IPS-18c (cell line): ENCODE data around the gene AAK1.
"Not testable (repeated sequence)": the region's sequence is repeated elsewhere in the genome, so short reads cannot be mapped to it uniquely, and the experiment has no call there.

ENCODE experiments used
- H3K4me3 ChIP-seq: 2 replicates; pipeline ENCODE4 v1.7.0; 2013; ENCODE audit warnings: low read depth, mild to moderate bottlenecking, low read length, moderate library complexity; ENCODE audit not compliant: insufficient read depth
- H3K9me3 ChIP-seq: one replicate; pipeline ENCODE4 v1.6.1; 2013; ENCODE audit warnings: mild to moderate bottlenecking, low read length, moderate library complexity; ENCODE audit not compliant: control insufficient read depth, insufficient read depth

AAK1 gene

GRCh38 chr2:69667805-69668382, 24.4 kb upstream of the AAK1 start:
- Histone ChIP-seq H3K9me3 (peaks cover 6% of the 10 kb centered on the region), H3K4me3 (no peak overlapping the region)

GRCh38 chr2:69665152-69665551, 21.6 kb upstream of the AAK1 start:
- peaks cover 6% of the 10 kb centered on the region for H3K9me3 ChIP-seq
- H3K4me3 ChIP-seq: no peak overlapping the region

- H3K4me3 ChIP-seq: no peak overlapping the region
- peaks cover 6% of the 10 kb centered on the region for H3K9me3 ChIP-seq
These were observed 20.3 kb upstream of the AAK1 start for GRCh38 chr2:69663860-69664259.

DNA sequence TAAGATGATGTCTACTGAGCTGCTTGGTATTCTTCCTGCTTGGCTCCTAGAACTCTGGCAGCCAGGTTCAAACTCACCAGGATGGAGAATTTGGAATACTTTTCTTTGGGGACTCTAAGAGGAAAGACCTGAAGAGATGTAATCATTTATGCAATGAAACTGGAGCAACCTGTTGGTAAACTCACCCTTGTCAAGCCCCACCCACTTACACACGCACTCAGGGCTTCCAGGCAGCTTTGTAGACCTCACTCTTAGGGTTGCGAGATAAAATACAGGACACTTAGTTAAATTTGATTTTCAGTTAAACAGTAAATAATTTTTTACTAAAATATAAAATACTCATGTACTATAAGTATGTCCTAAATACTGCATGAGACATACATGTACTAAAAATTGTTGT, 19.0 kb upstream of the AAK1 start:
- not testable (repeated sequence) for H3K9me3 ChIP-seq, H3K4me3 ChIP-seq

- Histone ChIP-seq H3K9me3 (peaks cover 4% of the 10 kb centered on the region), H3K4me3 (no peak overlapping the region)
These were observed 17.1 kb upstream of the AAK1 start for GRCh38 chr2:69660637-69661036.

- Histone ChIP-seq H3K9me3 (peaks cover 4% of the 10 kb centered on the region), H3K4me3 (no peak overlapping the region)
These were observed 16.5 kb upstream of the AAK1 start for GRCh38 chr2:69659941-69660483.

GRCh38 chr2:69659349-69659748, 15.8 kb upstream of the AAK1 start:
- Histone ChIP-seq H3K4me3 (no peak overlapping the region), H3K9me3 (peaks cover 4% of the 10 kb centered on the region)

DNA sequence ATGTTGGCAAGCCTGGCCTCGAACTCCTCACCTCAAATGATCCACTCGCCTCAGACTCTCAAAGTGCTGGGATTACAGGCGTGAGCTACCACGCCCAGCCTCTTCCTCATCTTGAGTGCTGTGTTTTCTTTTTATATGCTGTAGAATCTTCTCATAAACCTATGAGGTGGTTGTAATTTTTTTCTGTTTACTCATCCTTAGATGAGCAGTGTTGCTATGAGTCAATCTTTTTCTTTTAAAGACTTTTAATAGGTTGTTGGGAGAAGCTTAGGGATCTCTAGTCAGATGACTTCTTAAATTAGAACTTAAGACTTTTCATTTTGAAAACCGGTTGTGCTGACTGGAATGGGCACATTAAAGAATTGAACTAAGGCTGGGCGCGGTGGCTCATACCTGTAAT, 8.7 kb upstream of the AAK1 start:
- Histone ChIP-seq H3K9me3 (no peaks in the 10 kb centered on the region), H3K4me3 (no peak overlapping the region)

DNA sequence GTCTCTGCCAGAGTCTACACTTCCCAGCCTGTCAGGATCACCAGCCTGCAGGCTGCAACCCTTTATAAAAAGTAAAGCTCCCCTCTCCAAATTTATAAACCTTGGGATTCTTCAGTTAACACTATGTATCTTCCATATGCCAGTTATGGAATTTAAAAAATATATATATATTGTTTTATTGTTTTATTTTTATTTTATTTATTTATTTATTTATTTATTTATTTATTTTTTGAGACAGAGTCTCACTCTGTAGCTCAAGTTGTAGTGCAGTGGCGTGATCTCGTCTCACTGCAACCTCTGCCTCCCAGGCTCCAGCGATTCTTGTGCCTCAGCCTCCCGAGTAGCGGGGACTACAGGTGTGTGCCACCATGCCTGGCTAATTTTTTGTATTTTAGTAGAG, 3.7 kb upstream of the AAK1 start:
- not testable (repeated sequence) for H3K9me3 ChIP-seq, H3K4me3 ChIP-seq

DNA sequence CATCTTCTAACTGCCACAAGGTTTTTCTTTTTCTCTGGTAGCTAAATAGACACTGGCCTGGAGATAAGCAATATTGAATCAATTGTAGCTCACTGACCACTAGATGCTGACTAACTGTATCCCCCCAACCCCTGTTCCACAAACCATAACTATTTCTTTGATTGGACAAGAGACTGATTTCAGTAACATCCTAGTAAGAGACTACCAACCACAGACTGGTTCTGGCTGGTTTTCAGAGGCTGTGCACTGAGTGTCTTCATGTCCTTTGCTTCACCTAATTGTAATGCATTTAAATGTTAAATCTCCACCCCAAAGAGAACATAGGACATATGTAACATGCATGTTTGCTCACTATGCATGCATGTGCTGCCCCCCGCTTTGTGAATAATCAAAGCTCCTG, 3.2 kb upstream of the AAK1 start:
- no peaks in the 10 kb centered on the region for H3K9me3 ChIP-seq
- no peak overlapping the region for H3K4me3 ChIP-seq

DNA sequence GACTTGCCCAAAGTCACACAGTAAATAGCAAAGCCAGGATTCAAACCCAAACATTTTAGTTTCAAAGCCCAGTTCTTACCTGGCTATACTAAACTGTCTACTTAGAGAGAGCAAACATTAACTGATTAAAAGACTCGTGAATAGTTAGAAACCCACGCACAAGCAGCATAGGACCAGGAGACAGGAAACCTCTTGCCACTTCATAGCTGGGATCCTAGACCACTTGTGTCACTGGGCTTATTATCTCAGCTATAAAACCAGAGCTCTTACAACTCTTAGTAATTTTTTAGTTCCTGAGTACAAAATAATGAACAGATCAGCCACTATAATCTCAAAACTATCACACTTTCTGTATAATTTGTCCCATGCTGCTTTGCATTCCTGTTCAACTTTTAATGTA, 2.4 kb upstream of the AAK1 start:
- H3K9me3 ChIP-seq: no peaks in the 10 kb centered on the region
- no peak overlapping the region for H3K4me3 ChIP-seq

- peak overlapping the region; percentile 99; the same call in 1 of the 2 replicates for H3K4me3 ChIP-seq
- H3K9me3 ChIP-seq: no peaks in the 10 kb centered on the region
These were observed 1.5 kb upstream of the AAK1 start for GRCh38 chr2:69645031-69645431.

DNA sequence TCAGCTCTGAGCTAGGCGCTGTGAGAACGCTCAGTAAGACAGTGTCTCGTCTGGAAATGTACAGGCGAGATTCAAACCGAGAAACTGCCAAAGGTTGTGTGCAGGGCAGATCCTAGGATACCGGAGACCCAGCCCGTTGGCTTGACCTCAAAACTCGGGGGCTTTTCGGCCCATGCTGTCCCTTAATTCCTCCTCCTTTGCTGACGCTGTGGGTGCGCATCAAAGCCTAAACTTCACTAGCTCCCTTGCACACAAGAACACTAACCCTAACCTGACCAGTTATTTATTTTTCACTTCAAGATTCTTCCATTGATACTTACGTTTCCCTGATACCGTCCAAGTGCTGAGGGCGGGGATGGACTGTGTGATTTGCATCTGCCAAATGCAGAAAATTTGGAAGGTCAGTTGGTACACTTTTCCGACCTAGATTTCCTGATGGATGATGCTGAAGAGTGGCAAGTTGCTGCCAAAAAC, 1.0 kb upstream of the AAK1 start:
- Histone ChIP-seq H3K9me3 (no peaks in the 10 kb centered on the region), H3K4me3 (peak overlapping the region; percentile 99)

- Histone ChIP-seq H3K9me3 (no peaks in the 10 kb centered on the region), H3K4me3 (peak overlapping the region; percentile 99)
These were observed 584 bp downstream of the AAK1 start for GRCh38 chr2:69642709-69643601.

- peak overlapping the region; percentile 99 for H3K4me3 ChIP-seq
- H3K9me3 ChIP-seq: no peaks in the 10 kb centered on the region
These were observed 1.4 kb downstream of the AAK1 start for GRCh38 chr2:69641887-69642708.

- Histone ChIP-seq H3K4me3 (peak overlapping the region; percentile 99), H3K9me3 (no peaks in the 10 kb centered on the region)
These were observed 2.1 kb downstream of the AAK1 start for GRCh38 chr2:69641471-69641870.

GRCh38 chr2:69639266-69639665, 4.3 kb downstream of the AAK1 start:
- H3K9me3 ChIP-seq: no peaks in the 10 kb centered on the region
- H3K4me3 ChIP-seq: no peak overlapping the region
